Stimulated activated effector memory CD8-positive, alpha-beta T cell treated with anti-CD3 and anti-CD28 coated beads, Interleukin-12 subunit alpha, Interleukin-12 subunit beta, amount 100 ng/mL, for 72 hours (primary cell): ENCODE results near the gene NANP.
"Not testable (repeated sequence)": the region's sequence is repeated elsewhere in the genome, so short reads cannot be mapped to it uniquely, and the experiment has no call there.

ENCODE experiments used
- ATAC-seq: fragments of 150-1000 bp; cut with Tn5 transposase; 2 replicates; pipeline ENCODE4 v1.10.0; 2021
- DNase-seq, 2 donors: peaks; one replicate each; pipeline ENCODE4 v3.0.0; 2021 to 2022; ENCODE audit warnings: low spot score in 2 of 2
- H3K27ac Mint-ChIP-seq: one replicate; pipeline ENCODE4 v1.8.0; 2022; ENCODE audit warnings: mild to moderate bottlenecking, mixed read lengths
- H3K36me3 Mint-ChIP-seq: one replicate; pipeline ENCODE4 v1.8.0; 2022; ENCODE audit warnings: mild to moderate bottlenecking, mixed read lengths
- H3K4me1 Mint-ChIP-seq: one replicate; pipeline ENCODE4 v1.8.0; 2022; ENCODE audit warnings: mixed read lengths
- H3K4me3 Mint-ChIP-seq: one replicate; pipeline ENCODE4 v1.8.0; 2022; ENCODE audit warnings: mild to moderate bottlenecking, mixed read lengths
- H3K9me3 Mint-ChIP-seq: one replicate; pipeline ENCODE4 v1.8.0; 2022; ENCODE audit warnings: mixed read lengths

Gene NANP

GRCh38 chr20:25623736-25624499 lies at the start of gene NANP:
Gene NANP, minus strand, starts transcription at chr20:25624014. Its CDS starts 66 bp downstream, at chr20:25623948.
- H3K4me3 Mint-ChIP-seq, result peak within 1 kb of the TSS; percentile 88
- DNase-seq (peak; percentile 85 to 95), ATAC-seq (peak; percentile 89)
- peaks cover 5% of the 10 kb centered on the region for H3K9me3 Mint-ChIP-seq
- H3K27ac Mint-ChIP-seq, result peak within 1 kb of the TSS; percentile 97
- peaks cover 13% of the 10 kb centered on the region for H3K36me3 Mint-ChIP-seq
- H3K4me1 Mint-ChIP-seq, result peaks cover 23% of the 10 kb centered on the region

- no peak overlapping the region for H3K27ac Mint-ChIP-seq
- peaks cover 40% of the 10 kb centered on the region for H3K36me3 Mint-ChIP-seq
- DNase-seq, result no peak
- H3K4me3 Mint-ChIP-seq, result no peak overlapping the region
- H3K4me1 Mint-ChIP-seq, result no peaks in the 10 kb centered on the region
- ATAC-seq, result no peak
- H3K9me3 Mint-ChIP-seq, result no peaks in the 10 kb centered on the region
These were observed 48.9 kb upstream of the NANP start for GRCh38 chr20:25672659-25673235.

GRCh38 chr20:25669826-25670422 lies 46.1 kb upstream of the NANP start:
- H3K27ac Mint-ChIP-seq, result no peak overlapping the region
- no peak overlapping the region for H3K4me3 Mint-ChIP-seq
- no peaks in the 10 kb centered on the region for H3K4me1 Mint-ChIP-seq
- ATAC-seq (no peak), DNase-seq (no peak)
- H3K36me3 Mint-ChIP-seq, result peaks cover 11% of the 10 kb centered on the region
- no peaks in the 10 kb centered on the region for H3K9me3 Mint-ChIP-seq

GRCh38 chr20:25668446-25668845 lies 44.6 kb upstream of the NANP start:
- DNase-seq, result no peak
- Mint-ChIP-seq H3K4me1 (no peaks in the 10 kb centered on the region), H3K36me3 (peaks cover under 1% of the 10 kb centered on the region), H3K27ac (no peak overlapping the region), H3K9me3 (no peaks in the 10 kb centered on the region), H3K4me3 (no peak overlapping the region)
- ATAC-seq, result no peak

- no peak for ATAC-seq
- no peak for DNase-seq
- H3K9me3 Mint-ChIP-seq, result no peaks in the 10 kb centered on the region
- H3K36me3 Mint-ChIP-seq, result no peaks in the 10 kb centered on the region
- H3K27ac Mint-ChIP-seq, result no peak overlapping the region
- no peaks in the 10 kb centered on the region for H3K4me1 Mint-ChIP-seq
- no peak overlapping the region for H3K4me3 Mint-ChIP-seq
These were observed 36.2 kb upstream of the NANP start for GRCh38 chr20:25659999-25660398.

GRCh38 chr20:25654487-25654886 lies 30.7 kb upstream of the NANP start:
- no peak for ATAC-seq
- H3K36me3 Mint-ChIP-seq, result no peaks in the 10 kb centered on the region
- no peaks in the 10 kb centered on the region for H3K9me3 Mint-ChIP-seq

GRCh38 chr20:25652866-25653265 lies 29.1 kb upstream of the NANP start:
- not testable (repeated sequence) for ATAC-seq, H3K36me3 Mint-ChIP-seq, DNase-seq, H3K9me3 Mint-ChIP-seq, H3K27ac Mint-ChIP-seq, H3K4me1 Mint-ChIP-seq, H3K4me3 Mint-ChIP-seq

More at GRCh38 chr20:25654487-25654886, 30.7 kb upstream of the NANP start:
- no peak for DNase-seq
- H3K4me3 Mint-ChIP-seq, result no peak overlapping the region
- no peaks in the 10 kb centered on the region for H3K4me1 Mint-ChIP-seq
- H3K27ac Mint-ChIP-seq, result no peak overlapping the region

- ATAC-seq (no peak), DNase-seq (no peak)
- no peak overlapping the region for H3K4me3 Mint-ChIP-seq
- peaks cover 10% of the 10 kb centered on the region for H3K4me1 Mint-ChIP-seq
- no peaks in the 10 kb centered on the region for H3K36me3 Mint-ChIP-seq
- no peaks in the 10 kb centered on the region for H3K9me3 Mint-ChIP-seq
- no peak overlapping the region for H3K27ac Mint-ChIP-seq
These were observed 21.0 kb upstream of the NANP start for GRCh38 chr20:25644814-25645213.

GRCh38 chr20:25643716-25644115 lies 19.9 kb upstream of the NANP start:
- Mint-ChIP-seq H3K27ac (no peak overlapping the region), H3K4me1 (peaks cover 10% of the 10 kb centered on the region), H3K9me3 (no peaks in the 10 kb centered on the region), H3K4me3 (no peak overlapping the region), H3K36me3 (no peaks in the 10 kb centered on the region)
- DNase-seq (no peak), ATAC-seq (peak; percentile 62)

GRCh38 chr20:25637247-25637646 lies 13.4 kb upstream of the NANP start:
- Mint-ChIP-seq H3K9me3 (peaks cover 4% of the 10 kb centered on the region), H3K36me3 (peaks cover 13% of the 10 kb centered on the region), H3K4me1 (no peaks in the 10 kb centered on the region), H3K4me3 (no peak overlapping the region), H3K27ac (no peak overlapping the region)
- DNase-seq, result no peak
- ATAC-seq, result no peak

GRCh38 chr20:25632940-25633790 lies 9.4 kb upstream of the NANP start:
- no peak overlapping the region for H3K4me3 Mint-ChIP-seq
- H3K36me3 Mint-ChIP-seq, result peaks cover 13% of the 10 kb centered on the region
- ATAC-seq (no peak), DNase-seq (no peak)
- peaks cover 6% of the 10 kb centered on the region for H3K9me3 Mint-ChIP-seq
- no peaks in the 10 kb centered on the region for H3K4me1 Mint-ChIP-seq
- H3K27ac Mint-ChIP-seq, result no peak overlapping the region

- H3K4me1 Mint-ChIP-seq, ATAC-seq: not testable (repeated sequence)
These were observed 6.8 kb upstream of the NANP start for GRCh38 chr20:25630615-25631014.

GRCh38 chr20:25629816-25630499 lies 6.1 kb upstream of the NANP start:
- Mint-ChIP-seq H3K4me3 (no peak overlapping the region), H3K27ac (no peak overlapping the region), H3K4me1 (no peaks in the 10 kb centered on the region), H3K36me3 (peaks cover 7% of the 10 kb centered on the region), H3K9me3 (peaks cover 5% of the 10 kb centered on the region)
- ATAC-seq, result peak; percentile 74
- no peak for DNase-seq

More at GRCh38 chr20:25630615-25631014, 6.8 kb upstream of the NANP start:
- not testable (repeated sequence) for DNase-seq, H3K36me3 Mint-ChIP-seq, H3K27ac Mint-ChIP-seq, H3K4me3 Mint-ChIP-seq, H3K9me3 Mint-ChIP-seq

- DNase-seq (no peak), ATAC-seq (no peak)
- Mint-ChIP-seq H3K4me1 (peaks cover 22% of the 10 kb centered on the region), H3K36me3 (peaks cover 13% of the 10 kb centered on the region), H3K9me3 (peaks cover 5% of the 10 kb centered on the region), H3K27ac (no peak overlapping the region), H3K4me3 (no peak overlapping the region)
These were observed 3.0 kb upstream of the NANP start for GRCh38 chr20:25626779-25627178.

GRCh38 chr20:25624500-25624939 lies 706 bp upstream of the NANP start:
- peak overlapping the region; percentile 97 for H3K27ac Mint-ChIP-seq
- peaks cover 13% of the 10 kb centered on the region for H3K36me3 Mint-ChIP-seq
- no peak for ATAC-seq
- H3K4me1 Mint-ChIP-seq, result peaks cover 23% of the 10 kb centered on the region
- peaks cover 5% of the 10 kb centered on the region for H3K9me3 Mint-ChIP-seq
- peak overlapping the region; percentile 88 for H3K4me3 Mint-ChIP-seq
- no peak for DNase-seq
